ENCODE measurements around the gene KCNA5. TPM values are rescaled to one million over a fixed set of nuclear protein-coding genes. Genes with fewer than 3 reads are reported as not detected.

The KCNA5 gene
- polyA plus RNA-seq, 3 donors, result 0.34 to 1.0 (median 0.86) TPM

DNA sequence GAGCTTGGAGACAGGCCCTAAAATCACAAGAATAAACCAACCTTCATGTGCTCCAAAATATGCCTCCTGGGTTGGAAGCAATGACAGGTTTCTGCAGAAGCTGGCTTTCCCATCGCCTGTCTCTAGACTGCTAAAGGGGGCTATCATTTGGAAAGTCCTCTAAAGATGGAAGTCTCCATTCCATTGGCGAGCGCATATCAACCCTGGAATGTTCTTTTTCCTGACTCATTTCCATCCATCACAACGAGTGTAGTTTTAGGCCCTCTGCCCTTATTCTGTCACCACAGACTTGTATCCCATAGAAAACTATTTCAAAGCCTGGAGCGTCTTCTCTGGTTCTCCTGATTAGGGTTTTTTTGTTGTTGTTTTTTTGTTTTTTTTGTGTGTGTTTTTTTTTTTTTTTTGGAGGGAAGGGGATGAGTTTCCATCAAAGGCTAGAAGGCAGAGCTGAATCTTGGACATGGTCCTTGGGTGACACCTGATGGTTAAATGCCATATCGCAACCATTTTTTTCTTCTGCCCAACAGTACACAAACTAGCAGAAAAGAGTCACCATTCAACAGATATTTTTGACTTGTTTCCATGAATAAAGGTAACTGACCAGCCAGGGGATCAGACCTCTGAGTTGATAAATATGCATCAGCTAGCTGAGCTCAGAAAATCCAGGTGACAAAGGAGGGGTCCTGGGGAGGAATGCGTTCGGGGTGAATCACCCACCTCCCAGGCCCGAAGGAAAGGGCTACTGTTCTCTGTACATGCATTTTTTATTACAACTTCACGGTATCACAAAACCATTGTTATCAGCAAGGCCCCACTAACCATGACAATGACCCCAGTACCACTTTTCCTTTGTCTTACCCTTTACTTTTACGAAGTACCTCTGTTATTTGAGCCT, 40.5 kb downstream of the KCNA5 start:
- 54 to 60% (median 56%) methylated on average over 11 of the region's 11 CpGs for WGBS, 3 donors
- H3K27ac ChIP-seq (ENCODE audit: low read depth, low read length), result no peak overlapping the region

- H3K27ac ChIP-seq (ENCODE audit: low read depth, low read length), result no peak overlapping the region
- 49 to 67% (median 61%) methylated on average over 3 of the region's 3 CpGs for WGBS, 3 donors
Measured at GRCh38 chr12:5085896-5086295, 42.2 kb downstream of the KCNA5 start.

DNA sequence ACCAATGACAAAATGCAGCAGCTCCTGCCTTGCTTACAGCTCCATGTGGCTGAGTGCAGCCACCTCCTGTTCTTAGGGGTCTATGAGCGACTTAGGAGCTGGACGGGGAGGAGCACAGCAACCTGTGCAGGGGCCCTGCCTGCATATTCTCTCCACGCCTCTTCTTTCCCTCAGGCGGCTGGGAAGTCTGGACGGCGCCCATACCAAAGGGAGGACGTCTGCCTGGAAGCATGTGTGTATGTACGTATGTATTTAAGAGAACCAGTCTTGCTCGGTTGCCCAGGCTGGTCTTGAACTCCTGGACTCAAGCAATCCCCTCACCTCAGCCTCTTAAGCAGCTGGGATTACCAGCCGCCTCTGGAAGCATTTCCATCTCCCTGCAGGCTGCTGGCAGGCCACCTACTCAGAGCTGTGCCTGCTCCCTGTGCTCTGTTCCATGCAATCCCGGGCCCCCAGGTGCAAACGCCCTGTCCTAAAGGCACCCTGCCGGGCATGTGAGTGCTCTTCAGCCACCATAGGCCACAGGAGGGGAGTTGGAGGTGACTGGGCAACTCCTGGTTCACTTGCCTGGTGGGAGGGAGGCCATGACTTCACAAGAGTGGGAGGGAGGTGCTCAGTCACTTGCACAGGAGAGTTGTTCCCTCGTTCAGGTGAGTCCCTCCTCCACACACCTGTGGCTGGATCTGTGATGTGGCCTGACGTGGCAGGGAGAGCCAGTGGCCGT, 44.3 kb downstream of the KCNA5 start:
- no peak overlapping the region for H3K27ac ChIP-seq (ENCODE audit: low read depth, low read length)
- 66 to 89% (median 84%) methylated on average over 16 of the region's 16 CpGs for WGBS, 3 donors

DNA sequence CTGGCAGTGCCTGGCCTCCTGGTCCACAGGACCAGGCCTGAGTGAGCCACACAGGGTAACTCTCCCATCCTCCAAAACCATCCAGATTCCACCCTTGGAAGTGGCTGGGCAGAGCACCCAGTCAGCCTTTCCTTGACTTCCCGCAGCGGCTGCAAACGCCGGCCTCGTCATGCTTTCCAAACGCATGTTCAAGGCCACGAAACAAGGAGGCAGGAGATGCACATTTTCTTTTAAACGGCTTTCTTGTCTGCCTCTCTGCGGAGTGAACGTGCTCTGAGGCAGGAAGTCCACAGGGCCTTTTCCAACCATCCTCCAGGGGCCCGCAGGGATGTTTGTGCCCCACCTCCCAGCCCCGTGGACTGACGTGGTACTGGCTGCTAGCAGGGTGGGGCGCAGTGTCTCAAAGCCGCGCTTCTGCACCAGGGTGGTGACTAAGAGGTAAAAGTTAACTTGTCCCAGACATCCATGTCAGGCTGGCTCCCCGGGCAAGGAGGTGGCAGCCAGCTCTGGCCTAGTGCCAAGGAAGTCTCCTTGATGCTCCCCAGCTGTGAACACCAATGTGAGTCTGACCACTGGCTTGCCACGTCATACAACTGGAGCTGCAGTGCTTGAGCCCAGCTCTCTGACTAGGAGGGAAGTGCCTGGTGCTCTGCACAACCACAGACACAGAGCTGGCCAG, 45.0 kb downstream of the KCNA5 start:
- WGBS, 3 donors, result 64 to 73% (median 69%) methylated on average over 18 of the region's 18 CpGs
- H3K27ac ChIP-seq (ENCODE audit: low read depth, low read length), result no peak overlapping the region

DNA sequence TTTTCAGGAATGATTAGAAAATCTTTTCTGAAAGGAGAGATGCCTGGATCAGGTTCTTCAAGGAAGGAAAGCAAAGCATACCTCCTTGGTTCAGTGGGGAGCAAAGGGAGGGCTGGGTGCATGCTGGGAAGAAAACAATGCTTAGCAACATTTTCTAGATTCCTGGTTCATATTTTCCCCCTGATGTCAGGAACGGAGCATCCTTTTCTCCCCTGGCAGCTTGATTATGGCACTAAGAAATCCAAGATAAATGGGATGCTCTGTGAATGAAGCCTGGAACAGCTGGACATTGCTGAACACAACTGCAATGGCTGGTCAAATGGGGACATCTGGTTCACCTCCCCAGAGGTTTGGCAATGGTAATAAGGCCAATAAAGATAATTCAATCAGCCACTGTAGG, 50.9 kb downstream of the KCNA5 start:
- no peak overlapping the region for H3K27ac ChIP-seq (ENCODE audit: low read depth, low read length)
- 55 to 65% (median 59%) methylated on average over 1 of the region's 1 CpG for WGBS, 3 donors

- H3K27ac ChIP-seq (ENCODE audit: low read depth, low read length), result no peak overlapping the region
- 69 to 92% (median 82%) methylated on average over 3 of the region's 3 CpGs for WGBS, 3 donors
Measured at GRCh38 chr12:5094986-5095385, 51.3 kb downstream of the KCNA5 start.

Other genes with a start within 250 kb of the KCNA5 start
- under 1 TPM in 2 of 3 donors, not detected in 1; 0.09 to 0.11 TPM for gene KCNA1, start 134.0 kb upstream of the KCNA5 start, polyA plus RNA-seq

Measured in adipose tissue (tissue), 3 donors.